MG63 (cell line): ENCODE data around the gene KRTAP1-4. TPM values are rescaled to one million over a fixed set of nuclear protein-coding genes. Genes with fewer than 3 reads are reported as not detected.

Experiments
- DNase-seq: peaks from one replicate; pipeline ENCODE4 v3.0.0-alpha.2; 2020
- H3K27me3 ChIP-seq: fragments of 250-450 bp; sonication (Bioruptor Pico); 2 replicates; pipeline ENCODE4 v1.5.1; 2020; ENCODE audit warnings: mild to moderate bottlenecking, moderate library complexity
- H3K36me3 ChIP-seq: fragments of 250-450 bp; sonication (Bioruptor Pico); 2 replicates; pipeline ENCODE4 v1.5.1; 2020; ENCODE audit warnings: mild to moderate bottlenecking, moderate library complexity
- H3K4me3 ChIP-seq: fragments of 250-450 bp; sonication (Bioruptor Pico); 2 replicates; pipeline ENCODE4 v1.5.1; 2020; ENCODE audit warnings: mild to moderate bottlenecking, moderate library complexity
- H3K9me3 ChIP-seq: fragments of 250-450 bp; sonication (Bioruptor Pico); 2 replicates; pipeline ENCODE4 v1.5.1; 2020; ENCODE audit warnings: mild to moderate bottlenecking, moderate library complexity
- total RNA-seq: library from RNA; depleted of rRNA; stranded (reverse); fragments of >200 nt; shearing (Covaris generic); gene quantifications from 2 replicates; pipeline ENCODE4 v1.2.3, GENCODE V29; 2014; ENCODE audit warnings: low replicate concordance; rRNA removed

KRTAP1-4 gene
- total RNA-seq, 1 experiment from 2014 or later: not detected

DNA sequence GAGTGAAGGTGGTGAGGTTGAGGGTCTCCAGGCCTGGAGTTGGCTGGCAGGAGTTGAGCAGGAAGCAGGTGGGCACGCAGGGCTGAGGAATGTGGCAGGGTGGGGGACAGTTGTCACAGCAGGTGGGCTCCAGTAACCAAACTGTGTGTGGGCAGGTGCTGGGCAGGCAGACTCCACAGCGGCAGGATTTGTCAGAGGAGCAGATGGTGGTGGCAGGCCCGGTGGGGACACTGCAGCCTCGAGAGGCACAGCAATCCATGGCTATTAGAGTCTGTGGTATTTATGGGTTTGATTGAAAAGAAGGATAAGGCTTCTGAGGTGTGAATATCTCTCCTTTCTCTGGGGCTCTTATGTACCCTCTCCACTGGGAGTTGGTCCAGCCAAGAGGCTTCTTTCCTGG is 36.2 kb downstream of the KRTAP1-4 start, which contains the start of gene KRTAP3-3:
KRTAP3-3 (minus strand) TSS at position 326 of the 400 bp plus-strand sequence; CDS start at position 259, 67 bp downstream.
- Histone ChIP-seq H3K4me3 (no peak within 1 kb of the TSS), H3K36me3 (no peaks in the 10 kb centered on the region), H3K27me3 (no peaks in the 10 kb centered on the region), H3K9me3 (no peaks in the 10 kb centered on the region; the same call in 1 of the 2 replicates)
- DNase-seq: no peak

DNA sequence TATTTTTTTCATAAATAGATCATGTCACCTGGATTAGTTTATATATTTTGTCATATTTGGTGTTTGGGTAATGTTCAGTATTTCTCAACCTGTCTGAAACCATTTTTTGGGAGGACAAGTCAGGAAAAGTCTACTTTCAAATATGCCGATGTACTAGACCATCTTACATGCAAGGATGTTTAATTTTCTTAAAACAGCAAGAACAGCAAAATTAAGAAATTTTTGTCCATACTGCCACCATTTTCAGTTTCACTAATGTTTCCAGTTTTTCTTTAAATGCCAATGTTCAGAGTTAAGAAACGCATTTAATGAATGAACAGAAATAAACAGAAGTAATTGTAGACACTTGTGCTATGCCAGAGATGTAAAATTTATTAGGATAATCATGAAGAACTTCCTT is 36.9 kb downstream of the KRTAP1-4 start:
- H3K27me3 ChIP-seq: no peaks in the 10 kb centered on the region
- no peaks in the 10 kb centered on the region; the same call in 1 of the 2 replicates for H3K9me3 ChIP-seq
- no peaks in the 10 kb centered on the region for H3K36me3 ChIP-seq
- DNase-seq: no peak
- H3K4me3 ChIP-seq: no peak overlapping the region

DNA sequence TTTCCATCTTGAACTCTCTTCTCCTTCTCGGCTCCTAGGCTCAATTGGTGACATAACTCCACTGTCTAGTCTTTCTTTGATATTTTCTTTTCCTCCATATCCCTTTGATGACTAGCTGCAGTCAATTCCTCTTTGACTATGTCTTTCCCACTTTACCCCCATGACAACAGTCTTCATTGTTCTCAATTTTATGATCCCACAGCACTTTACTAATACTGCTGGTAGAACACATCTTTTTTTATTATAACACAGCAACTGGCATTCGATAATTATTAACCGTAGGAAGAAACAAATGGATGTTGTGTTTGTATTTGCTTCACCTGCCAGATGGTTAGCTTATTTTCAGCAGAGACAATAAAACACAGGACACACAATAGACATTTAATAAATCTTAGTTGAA is 37.3 kb downstream of the KRTAP1-4 start:
- DNase-seq: no peak
- Histone ChIP-seq H3K9me3 (no peaks in the 10 kb centered on the region; the same call in 1 of the 2 replicates), H3K27me3 (no peaks in the 10 kb centered on the region), H3K36me3 (no peaks in the 10 kb centered on the region), H3K4me3 (no peak overlapping the region)

DNA sequence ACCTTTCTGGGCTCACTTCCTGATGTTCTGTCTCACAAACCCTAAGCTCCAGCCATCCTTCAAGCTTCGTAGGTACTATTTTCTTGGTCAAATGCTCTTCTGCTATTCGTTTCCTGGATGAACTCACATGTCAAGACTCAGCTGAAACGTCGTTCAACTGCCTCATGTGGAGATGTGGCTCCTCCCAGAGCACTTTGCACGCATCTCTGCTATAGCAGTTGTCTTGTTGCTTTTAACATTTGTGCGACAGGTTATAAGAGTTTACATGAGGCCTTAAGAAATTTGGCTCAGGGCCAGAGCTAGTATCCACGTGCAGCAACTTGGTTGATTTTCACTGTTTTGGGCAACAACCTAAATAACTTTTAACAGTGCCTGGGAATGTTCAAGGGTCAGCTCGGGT is 43.1 kb downstream of the KRTAP1-4 start:
- Histone ChIP-seq H3K36me3 (no peaks in the 10 kb centered on the region), H3K9me3 (no peaks in the 10 kb centered on the region; the same call in 1 of the 2 replicates), H3K27me3 (no peaks in the 10 kb centered on the region), H3K4me3 (no peak overlapping the region)
- no peak for DNase-seq

DNA sequence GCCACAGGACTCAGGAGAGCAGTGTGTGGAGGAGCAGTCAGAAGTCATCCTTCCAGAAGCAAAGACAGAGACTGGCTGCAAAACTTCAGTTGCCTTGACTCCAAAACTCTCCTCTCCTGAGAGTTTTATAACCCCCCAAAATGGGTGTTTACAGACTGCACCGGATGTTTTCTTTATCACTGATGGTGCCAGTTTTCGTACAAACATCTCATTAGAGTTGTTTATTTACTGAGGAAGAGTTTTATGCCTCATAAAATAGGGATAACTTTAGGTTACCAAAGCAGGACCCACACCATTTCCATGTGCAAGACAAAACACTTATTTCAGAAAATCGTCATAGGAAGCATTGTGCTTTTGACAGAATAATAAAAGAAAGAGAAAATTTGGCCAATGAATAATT is 45.8 kb downstream of the KRTAP1-4 start, which contains the start of gene KRT40:
KRT40 (minus strand) TSS at position 101 of the 400 bp plus-strand sequence; CDS start at position 48, 53 bp downstream.
- DNase-seq: no peak
- H3K9me3 ChIP-seq: no peaks in the 10 kb centered on the region
- no peaks in the 10 kb centered on the region for H3K27me3 ChIP-seq
- H3K36me3 ChIP-seq: no peaks in the 10 kb centered on the region
- H3K4me3 ChIP-seq: no peak within 1 kb of the TSS

GRCh38 chr17:40981115-40981514 is 48.9 kb downstream of the KRTAP1-4 start:
- H3K4me3 ChIP-seq: no peak overlapping the region
- no peaks in the 10 kb centered on the region for H3K9me3 ChIP-seq
- DNase-seq: no peak
- H3K36me3 ChIP-seq: no peaks in the 10 kb centered on the region
- no peaks in the 10 kb centered on the region for H3K27me3 ChIP-seq

GRCh38 chr17:40980596-40980995 is 49.4 kb downstream of the KRTAP1-4 start:
- Histone ChIP-seq H3K36me3 (no peaks in the 10 kb centered on the region), H3K4me3 (no peak overlapping the region), H3K9me3 (no peaks in the 10 kb centered on the region), H3K27me3 (no peaks in the 10 kb centered on the region)
- DNase-seq: no peak

GRCh38 chr17:40980117-40980516 is 49.9 kb downstream of the KRTAP1-4 start:
- no peaks in the 10 kb centered on the region for H3K9me3 ChIP-seq
- no peak for DNase-seq
- H3K4me3 ChIP-seq: no peak overlapping the region
- H3K27me3 ChIP-seq: no peaks in the 10 kb centered on the region
- H3K36me3 ChIP-seq: no peaks in the 10 kb centered on the region

Other genes with a start within 250 kb of the KRTAP1-4 start
- not detected in 2 replicates for gene KRT27, start 247.6 kb downstream of the KRTAP1-4 start, total RNA-seq
- not detected in 2 replicates for gene KRT28, start 230.2 kb downstream of the KRTAP1-4 start, total RNA-seq
- 48.4 and 70.6 TPM in 2 replicates for gene KRT10, start 207.6 kb downstream of the KRTAP1-4 start, total RNA-seq
- gene KRT12, start 163.0 kb downstream of the KRTAP1-4 start, total RNA-seq: not detected in 2 replicates
- not detected in 2 replicates for gene KRT20, start 145.0 kb downstream of the KRTAP1-4 start, total RNA-seq
- 0.07 TPM in 1 of 2 replicates, not detected in the other for gene KRT23, start 92.5 kb downstream of the KRTAP1-4 start, total RNA-seq
- gene KRT39, start 63.2 kb downstream of the KRTAP1-4 start, total RNA-seq: not detected in 2 replicates
- gene KRT40, start 45.9 kb downstream of the KRTAP1-4 start, total RNA-seq: not detected in 2 replicates
- not detected in 2 replicates for gene KRTAP3-3, start 36.0 kb downstream of the KRTAP1-4 start, total RNA-seq
- not detected in 2 replicates for gene KRTAP3-2, start 30.3 kb downstream of the KRTAP1-4 start, total RNA-seq
- not detected in 2 replicates for gene KRTAP3-1, start 21.1 kb downstream of the KRTAP1-4 start, total RNA-seq
- 1.2 and 3.2 TPM in 2 replicates for gene KRTAP1-5, start 3.0 kb downstream of the KRTAP1-4 start, total RNA-seq
- gene KRTAP1-3, start 4.7 kb upstream of the KRTAP1-4 start, total RNA-seq: not detected in 2 replicates
- 0.33 TPM in 1 of 2 replicates, not detected in the other for gene KRTAP1-1, start 11.3 kb upstream of the KRTAP1-4 start, total RNA-seq
- gene KRTAP2-1, start 17.1 kb upstream of the KRTAP1-4 start, total RNA-seq: not detected in 2 replicates
- not detected in 2 replicates for gene KRTAP2-2, start 25.0 kb upstream of the KRTAP1-4 start, total RNA-seq
- 0.33 TPM in 1 of 2 replicates, not detected in the other for gene KRTAP2-3, start 29.9 kb upstream of the KRTAP1-4 start, total RNA-seq
- not detected in 2 replicates for gene KRTAP2-4, start 35.7 kb upstream of the KRTAP1-4 start, total RNA-seq
- not detected in 2 replicates for gene KRTAP4-7, start 54.0 kb upstream of the KRTAP1-4 start, total RNA-seq
- not detected in 2 replicates for gene KRTAP4-8, start 67.9 kb upstream of the KRTAP1-4 start, total RNA-seq
- gene KRTAP4-16, start 72.0 kb upstream of the KRTAP1-4 start, total RNA-seq: not detected in 2 replicates
- not detected in 2 replicates for gene KRTAP4-9, start 75.2 kb upstream of the KRTAP1-4 start, total RNA-seq
- not detected in 2 replicates for gene KRTAP4-11, start 88.2 kb upstream of the KRTAP1-4 start, total RNA-seq
- gene KRTAP4-12, start 94.0 kb upstream of the KRTAP1-4 start, total RNA-seq: not detected in 2 replicates
- not detected in 2 replicates for gene KRTAP4-6, start 110.3 kb upstream of the KRTAP1-4 start, total RNA-seq
- gene KRTAP4-5, start 119.6 kb upstream of the KRTAP1-4 start, total RNA-seq: not detected in 2 replicates
- not detected in 2 replicates for gene KRTAP4-4, start 130.6 kb upstream of the KRTAP1-4 start, total RNA-seq
- gene KRTAP4-3, start 138.0 kb upstream of the KRTAP1-4 start, total RNA-seq: not detected in 2 replicates
- gene KRTAP4-2, start 148.0 kb upstream of the KRTAP1-4 start, total RNA-seq: not detected in 2 replicates
- gene KRTAP4-1, start 154.7 kb upstream of the KRTAP1-4 start, total RNA-seq: not detected in 2 replicates
- gene KRTAP9-1, start 159.7 kb upstream of the KRTAP1-4 start, total RNA-seq: not detected in 2 replicates
- gene KRTAP9-2, start 196.5 kb upstream of the KRTAP1-4 start, total RNA-seq: not detected in 2 replicates
- not detected in 2 replicates for gene KRTAP9-3, start 202.3 kb upstream of the KRTAP1-4 start, total RNA-seq
- gene KRTAP9-8, start 207.8 kb upstream of the KRTAP1-4 start, total RNA-seq: not detected in 2 replicates
- gene KRTAP9-4, start 219.5 kb upstream of the KRTAP1-4 start, total RNA-seq: not detected in 2 replicates
- gene KRTAP9-9, start 225.2 kb upstream of the KRTAP1-4 start, total RNA-seq: not detected in 2 replicates
- not detected in 2 replicates for gene KRTAP9-6, start 235.2 kb upstream of the KRTAP1-4 start, total RNA-seq
- gene KRTAP9-7, start 245.5 kb upstream of the KRTAP1-4 start, total RNA-seq: not detected in 2 replicates